Type B pancreatic cell (in vitro differentiated cells): ENCODE measurements around the gene ARMC8. TPM values are rescaled to one million over a fixed set of nuclear protein-coding genes. Genes with fewer than 3 reads are reported as not detected.

Experiments
- DNase-seq: peaks from one replicate; pipeline ENCODE4 v3.0.0; 2021; ENCODE audit warnings: mixed read lengths; ENCODE audit not compliant: unreplicated experiment; ENCODE audit errors: extremely low spot score
- H3K27ac Mint-ChIP-seq: 2 replicates; pipeline ENCODE4 v1.8.0; 2021; ENCODE audit warnings: mild to moderate bottlenecking, mixed read lengths
- H3K27me3 Mint-ChIP-seq: 2 replicates; pipeline ENCODE4 v1.8.0; 2021; ENCODE audit warnings: mixed read lengths
- H3K36me3 Mint-ChIP-seq: 2 replicates; pipeline ENCODE4 v1.8.0; 2021; ENCODE audit warnings: mixed read lengths
- H3K4me1 Mint-ChIP-seq: one replicate; pipeline ENCODE4 v1.8.0; 2021; ENCODE audit warnings: mixed read lengths; ENCODE audit not compliant: unreplicated experiment
- H3K4me3 Mint-ChIP-seq: 2 replicates; pipeline ENCODE4 v1.8.0; 2021; ENCODE audit warnings: mild to moderate bottlenecking, mixed read lengths
- H3K9me3 Mint-ChIP-seq: 2 replicates; pipeline ENCODE4 v1.8.0; 2021; ENCODE audit warnings: mixed read lengths
- total RNA-seq: library from RNA; stranded (reverse); gene quantifications from 2 replicates; pipeline ENCODE4 v1.2.1, GENCODE V29; 2021; ENCODE audit warnings: low replicate concordance
- TF ChIP-seq, protein P1 (sequence below): fragments of 200-600 bp; sonication (generic); conservative IDR thresholded peaks from 2 replicates; pipeline ENCODE4 v1.5.0; 2021; ENCODE audit warnings: antibody characterized with exemption, mild to moderate bottlenecking

Gene ARMC8
- total RNA-seq, 1 donor from 2014 or later = 46.1 TPM

DNA sequence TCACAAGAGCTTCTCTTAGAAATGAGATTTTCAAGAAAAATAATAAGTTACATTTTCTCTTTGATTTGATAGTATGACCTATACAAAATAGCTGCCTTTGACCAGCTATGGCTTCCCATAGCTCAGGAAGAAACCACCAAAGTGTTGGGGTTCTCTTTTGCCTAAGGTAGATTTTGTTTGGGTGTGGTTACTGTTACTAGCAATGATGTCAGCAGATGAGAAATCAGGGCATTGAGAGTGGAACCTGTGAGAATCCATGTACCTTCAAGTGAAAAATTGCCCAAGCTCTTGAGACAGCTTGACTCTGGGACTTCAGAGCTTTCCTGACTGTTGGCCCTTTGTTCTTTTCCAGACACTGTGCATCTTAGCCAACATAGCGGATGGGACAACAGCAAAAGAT lies 97.0 kb downstream of the ARMC8 start:
- DNase-seq = no peak
- Mint-ChIP-seq H3K4me3 (no peak overlapping the region), H3K36me3 (peaks cover 17% of the 10 kb centered on the region), H3K27me3 (no peaks in the 10 kb centered on the region), H3K9me3 (peaks cover 5% of the 10 kb centered on the region), H3K4me1 (peaks cover 10% of the 10 kb centered on the region), H3K27ac (no peak overlapping the region)
- TF ChIP-seq, protein P1, sequence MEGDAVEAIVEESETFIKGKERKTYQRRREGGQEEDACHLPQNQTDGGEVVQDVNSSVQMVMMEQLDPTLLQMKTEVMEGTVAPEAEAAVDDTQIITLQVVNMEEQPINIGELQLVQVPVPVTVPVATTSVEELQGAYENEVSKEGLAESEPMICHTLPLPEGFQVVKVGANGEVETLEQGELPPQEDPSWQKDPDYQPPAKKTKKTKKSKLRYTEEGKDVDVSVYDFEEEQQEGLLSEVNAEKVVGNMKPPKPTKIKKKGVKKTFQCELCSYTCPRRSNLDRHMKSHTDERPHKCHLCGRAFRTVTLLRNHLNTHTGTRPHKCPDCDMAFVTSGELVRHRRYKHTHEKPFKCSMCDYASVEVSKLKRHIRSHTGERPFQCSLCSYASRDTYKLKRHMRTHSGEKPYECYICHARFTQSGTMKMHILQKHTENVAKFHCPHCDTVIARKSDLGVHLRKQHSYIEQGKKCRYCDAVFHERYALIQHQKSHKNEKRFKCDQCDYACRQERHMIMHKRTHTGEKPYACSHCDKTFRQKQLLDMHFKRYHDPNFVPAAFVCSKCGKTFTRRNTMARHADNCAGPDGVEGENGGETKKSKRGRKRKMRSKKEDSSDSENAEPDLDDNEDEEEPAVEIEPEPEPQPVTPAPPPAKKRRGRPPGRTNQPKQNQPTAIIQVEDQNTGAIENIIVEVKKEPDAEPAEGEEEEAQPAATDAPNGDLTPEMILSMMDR = no peak

DNA sequence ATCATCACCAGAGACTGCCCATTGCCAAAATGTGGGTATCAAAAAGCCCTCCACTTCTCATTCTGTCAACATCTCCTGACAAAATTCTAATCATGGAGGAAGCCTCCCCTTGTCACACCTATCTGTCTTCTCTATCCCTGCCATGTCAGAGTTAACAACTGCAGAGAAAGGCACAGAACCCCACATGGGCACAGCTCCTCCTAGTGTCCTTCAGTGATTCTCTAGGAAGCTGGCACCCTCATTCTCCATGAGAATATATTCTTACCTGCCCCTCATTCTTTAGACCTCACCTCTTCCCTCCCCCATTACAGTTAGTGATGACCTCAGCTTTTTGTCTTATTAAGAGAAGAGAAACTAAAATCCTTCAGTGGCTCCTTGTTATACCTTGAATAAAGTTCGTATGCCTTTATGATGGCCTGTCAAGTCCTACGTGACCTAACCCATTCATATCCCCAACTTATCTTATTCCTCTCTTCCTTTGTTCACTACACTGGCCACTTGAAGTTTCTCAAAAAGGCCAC lies 97.9 kb downstream of the ARMC8 start:
- Mint-ChIP-seq H3K9me3 (peaks cover 5% of the 10 kb centered on the region), H3K27me3 (no peaks in the 10 kb centered on the region)

DNA sequence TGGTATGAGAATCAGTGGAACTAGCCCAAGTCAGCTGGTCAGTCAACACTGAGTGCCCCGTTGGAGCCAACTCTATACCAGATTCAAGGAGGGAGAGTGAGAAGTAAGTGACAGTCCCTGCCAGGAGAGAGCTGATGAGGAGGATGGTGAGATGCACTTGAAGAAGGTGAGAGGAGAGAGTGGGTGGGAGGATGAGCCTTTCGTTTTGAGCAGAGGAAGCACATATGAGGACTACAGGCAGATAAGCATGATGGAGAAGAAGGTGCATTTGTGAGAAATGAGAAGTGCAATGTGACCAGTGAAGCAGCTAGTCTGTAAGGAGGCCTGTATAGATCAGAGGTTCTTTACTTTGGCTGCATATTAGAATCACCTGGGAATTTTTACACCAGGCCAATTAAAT lies 102.2 kb downstream of the ARMC8 start:
- Mint-ChIP-seq H3K27ac (no peak overlapping the region), H3K4me3 (no peak overlapping the region), H3K4me1 (no peaks in the 10 kb centered on the region), H3K36me3 (peaks cover 22% of the 10 kb centered on the region), H3K27me3 (no peaks in the 10 kb centered on the region), H3K9me3 (no peaks in the 10 kb centered on the region)
- no peak for DNase-seq
- TF ChIP-seq, protein P1 = no peak

More for the DNA sequence above, 97.9 kb downstream of the ARMC8 start:
- DNase-seq = no peak
- Mint-ChIP-seq H3K36me3 (peaks cover 18% of the 10 kb centered on the region), H3K4me3 (no peak overlapping the region), H3K27ac (no peak overlapping the region), H3K4me1 (peaks cover 10% of the 10 kb centered on the region)
- TF ChIP-seq, protein P1 = no peak

DNA sequence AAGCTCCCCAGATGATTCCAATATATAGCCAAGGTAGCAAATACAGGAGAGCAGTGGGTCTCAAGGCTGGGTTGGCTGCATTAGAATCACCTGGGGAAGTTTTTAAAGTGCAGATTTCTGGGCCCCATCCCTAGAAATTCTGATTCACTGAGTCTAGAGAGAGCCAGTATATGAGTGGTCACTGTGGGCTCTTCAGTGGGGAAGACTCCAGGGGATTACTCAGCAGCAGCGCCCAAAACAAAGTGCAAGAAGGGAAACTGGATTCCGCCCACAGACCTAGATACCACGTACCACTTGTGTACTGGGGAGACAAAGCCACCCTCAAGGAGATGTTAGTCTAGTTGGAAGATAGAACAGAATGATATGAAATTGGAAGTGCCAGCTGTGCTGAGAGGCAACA lies 102.6 kb downstream of the ARMC8 start:
- DNase-seq = no peak
- TF ChIP-seq, protein P1 = no peak
- no peaks in the 10 kb centered on the region for H3K9me3 Mint-ChIP-seq
- no peaks in the 10 kb centered on the region for H3K27me3 Mint-ChIP-seq
- H3K36me3 Mint-ChIP-seq = peaks cover 22% of the 10 kb centered on the region
- no peaks in the 10 kb centered on the region for H3K4me1 Mint-ChIP-seq
- H3K27ac Mint-ChIP-seq = no peak overlapping the region
- H3K4me3 Mint-ChIP-seq = no peak overlapping the region

DNA sequence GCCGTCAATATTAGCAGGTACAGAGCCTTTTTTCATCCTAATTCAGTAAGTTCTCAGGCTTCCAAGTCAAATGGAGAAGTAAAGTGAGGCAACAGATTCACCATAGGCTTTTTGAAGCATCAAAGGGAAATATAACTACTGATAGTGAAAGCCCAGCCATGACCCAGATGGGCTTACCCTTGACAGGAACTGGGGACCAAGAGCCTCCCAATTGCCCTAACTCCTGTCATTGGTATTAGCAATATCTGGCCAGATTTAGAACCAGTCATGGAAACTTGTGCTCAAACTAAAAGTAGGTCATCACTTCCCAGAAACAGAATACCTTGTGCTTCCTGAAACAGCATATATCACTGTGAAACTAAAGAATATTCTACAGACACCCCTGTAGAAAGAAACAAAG lies 109.5 kb downstream of the ARMC8 start:
- no peaks in the 10 kb centered on the region for H3K4me1 Mint-ChIP-seq
- no peak for DNase-seq
- no peaks in the 10 kb centered on the region for H3K9me3 Mint-ChIP-seq
- H3K36me3 Mint-ChIP-seq = peaks cover 10% of the 10 kb centered on the region
- H3K4me3 Mint-ChIP-seq = no peak overlapping the region
- H3K27ac Mint-ChIP-seq = no peak overlapping the region
- no peaks in the 10 kb centered on the region for H3K27me3 Mint-ChIP-seq
- TF ChIP-seq, protein P1 = no peak
